ENCODE results near the gene DERA. TPM values are rescaled to one million over a fixed set of nuclear protein-coding genes. Genes with fewer than 3 reads are reported as not detected.
"Not testable (repeated sequence)": the region's sequence is repeated elsewhere in the genome, so short reads cannot be mapped to it uniquely, and the experiment has no call there.

The DERA gene
- total RNA-seq, 1 donor, result 47.4 TPM

DNA sequence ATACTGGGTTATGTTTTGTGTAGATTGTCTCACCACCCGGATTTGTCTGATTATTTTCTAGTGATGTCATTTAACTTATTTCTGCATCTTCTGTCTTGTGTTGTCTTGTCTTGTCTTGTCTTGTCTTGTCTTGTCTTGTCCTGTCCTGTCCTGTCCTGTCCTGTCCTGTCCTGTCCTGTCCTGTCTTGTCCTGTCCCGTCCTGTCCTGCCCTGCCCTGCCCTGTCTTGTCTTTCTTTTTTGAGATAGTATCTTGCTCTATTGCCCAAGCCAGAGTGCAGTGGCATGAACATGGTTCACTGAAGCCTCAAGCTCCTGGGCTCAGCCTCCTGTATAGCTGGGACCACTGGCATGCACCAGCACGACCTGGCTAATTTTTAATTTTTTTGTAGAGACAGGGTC is 25.6 kb downstream of the DERA start:
- H3K4me3 ChIP-seq (ENCODE audit: insufficient read depth, low read length), result no peak overlapping the region
- no peak for DNase-seq (ENCODE audit: insufficient read length, low spot score, missing footprints)
- TF ChIP-seq, protein P1, sequence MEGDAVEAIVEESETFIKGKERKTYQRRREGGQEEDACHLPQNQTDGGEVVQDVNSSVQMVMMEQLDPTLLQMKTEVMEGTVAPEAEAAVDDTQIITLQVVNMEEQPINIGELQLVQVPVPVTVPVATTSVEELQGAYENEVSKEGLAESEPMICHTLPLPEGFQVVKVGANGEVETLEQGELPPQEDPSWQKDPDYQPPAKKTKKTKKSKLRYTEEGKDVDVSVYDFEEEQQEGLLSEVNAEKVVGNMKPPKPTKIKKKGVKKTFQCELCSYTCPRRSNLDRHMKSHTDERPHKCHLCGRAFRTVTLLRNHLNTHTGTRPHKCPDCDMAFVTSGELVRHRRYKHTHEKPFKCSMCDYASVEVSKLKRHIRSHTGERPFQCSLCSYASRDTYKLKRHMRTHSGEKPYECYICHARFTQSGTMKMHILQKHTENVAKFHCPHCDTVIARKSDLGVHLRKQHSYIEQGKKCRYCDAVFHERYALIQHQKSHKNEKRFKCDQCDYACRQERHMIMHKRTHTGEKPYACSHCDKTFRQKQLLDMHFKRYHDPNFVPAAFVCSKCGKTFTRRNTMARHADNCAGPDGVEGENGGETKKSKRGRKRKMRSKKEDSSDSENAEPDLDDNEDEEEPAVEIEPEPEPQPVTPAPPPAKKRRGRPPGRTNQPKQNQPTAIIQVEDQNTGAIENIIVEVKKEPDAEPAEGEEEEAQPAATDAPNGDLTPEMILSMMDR (IDR thresholded peaks at IDR 0.05; ENCODE audit: extremely low read depth, low read depth, low read length), result no peak
- no peak overlapping the region for H3K4me2 ChIP-seq (ENCODE audit: insufficient read depth, low read length)
- no peaks in the 10 kb centered on the region for H3K36me3 ChIP-seq (ENCODE audit: insufficient read depth, low read length)
- H3K79me2 ChIP-seq (ENCODE audit: insufficient read depth, low read length), result peaks cover 44% of the 10 kb centered on the region
- H3K4me1 ChIP-seq (ENCODE audit: insufficient read depth, low read length), result peaks cover 14% of the 10 kb centered on the region
- no peak overlapping the region for H2AFZ ChIP-seq (ENCODE audit: low read length)
- no peak overlapping the region for H3K27ac ChIP-seq (ENCODE audit: low read depth, low read length)
- no peaks in the 10 kb centered on the region for H3K27me3 ChIP-seq (ENCODE audit: insufficient read depth, low read length)
- H4K20me1 ChIP-seq (ENCODE audit: insufficient read depth, low read length), result no peaks in the 10 kb centered on the region
- no peaks in the 10 kb centered on the region for H3K9me3 ChIP-seq (ENCODE audit: low read depth, low read length)

DNA sequence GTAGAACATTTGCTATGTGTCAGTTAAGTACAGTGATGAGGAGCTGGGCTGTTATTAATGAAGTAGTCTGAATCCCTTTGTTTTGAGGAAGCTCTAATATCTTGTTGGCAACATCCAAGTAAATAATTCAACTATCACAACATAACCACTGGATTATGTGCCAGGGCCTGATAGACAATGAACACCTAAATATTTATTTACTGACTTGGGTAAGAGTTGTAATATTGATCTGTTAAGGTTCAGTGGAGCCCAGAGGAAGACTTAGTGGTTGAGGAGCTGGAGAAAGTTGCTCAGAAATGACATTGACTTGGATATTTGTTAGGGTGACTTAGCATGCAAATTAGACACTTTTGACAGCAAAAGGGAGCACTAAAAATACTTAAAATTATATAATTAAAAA is 26.8 kb downstream of the DERA start:
- no peak for DNase-seq (ENCODE audit: insufficient read length, low spot score, missing footprints)
- no peaks in the 10 kb centered on the region for H3K27me3 ChIP-seq (ENCODE audit: insufficient read depth, low read length)
- H3K79me2 ChIP-seq (ENCODE audit: insufficient read depth, low read length), result peaks cover 44% of the 10 kb centered on the region
- H4K20me1 ChIP-seq (ENCODE audit: insufficient read depth, low read length), result no peaks in the 10 kb centered on the region
- no peaks in the 10 kb centered on the region for H3K9me3 ChIP-seq (ENCODE audit: low read depth, low read length)
- TF ChIP-seq, protein P1 (IDR thresholded peaks at IDR 0.05; ENCODE audit: extremely low read depth, low read depth, low read length), result no peak
- H3K4me1 ChIP-seq (ENCODE audit: insufficient read depth, low read length), result peaks cover 7% of the 10 kb centered on the region
- H3K36me3 ChIP-seq (ENCODE audit: insufficient read depth, low read length), result no peaks in the 10 kb centered on the region
- H3K4me2 ChIP-seq (ENCODE audit: insufficient read depth, low read length), result no peak overlapping the region
- no peak overlapping the region for H3K27ac ChIP-seq (ENCODE audit: low read depth, low read length)
- no peak overlapping the region for H2AFZ ChIP-seq (ENCODE audit: low read length)
- no peak overlapping the region for H3K4me3 ChIP-seq (ENCODE audit: insufficient read depth, low read length)

DNA sequence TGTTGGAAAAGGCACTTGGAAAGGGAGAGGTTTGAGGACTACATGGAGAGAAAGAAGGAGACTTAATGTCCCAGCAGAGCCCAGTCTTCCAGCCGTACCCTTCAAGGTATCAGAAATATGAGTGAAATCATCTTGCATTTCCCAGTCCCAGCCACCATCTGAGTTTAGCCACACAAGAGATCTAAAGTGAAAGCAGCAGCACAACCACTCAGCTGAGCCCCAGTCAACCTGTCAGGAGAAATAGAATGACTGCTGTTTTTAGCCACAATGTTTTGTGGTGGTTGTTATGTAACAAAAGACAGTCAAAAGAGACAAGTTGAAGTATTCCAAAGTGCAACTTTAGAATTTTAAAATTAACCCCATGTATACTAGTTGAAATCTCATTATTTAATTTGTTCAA is 28.0 kb downstream of the DERA start:
- TF ChIP-seq, protein P1 (IDR thresholded peaks at IDR 0.05; ENCODE audit: extremely low read depth, low read depth, low read length), result no peak
- peaks cover 46% of the 10 kb centered on the region for H3K79me2 ChIP-seq (ENCODE audit: insufficient read depth, low read length)
- no peaks in the 10 kb centered on the region for H3K27me3 ChIP-seq (ENCODE audit: insufficient read depth, low read length)
- no peaks in the 10 kb centered on the region for H3K9me3 ChIP-seq (ENCODE audit: low read depth, low read length)
- H4K20me1 ChIP-seq (ENCODE audit: insufficient read depth, low read length), result no peaks in the 10 kb centered on the region
- no peak overlapping the region for H3K4me2 ChIP-seq (ENCODE audit: insufficient read depth, low read length)
- DNase-seq (ENCODE audit: insufficient read length, low spot score, missing footprints), result no peak
- no peak overlapping the region for H3K27ac ChIP-seq (ENCODE audit: low read depth, low read length)
- no peak overlapping the region for H2AFZ ChIP-seq (ENCODE audit: low read length)
- no peak overlapping the region for H3K4me3 ChIP-seq (ENCODE audit: insufficient read depth, low read length)
- no peaks in the 10 kb centered on the region for H3K36me3 ChIP-seq (ENCODE audit: insufficient read depth, low read length)
- peaks cover under 1% of the 10 kb centered on the region for H3K4me1 ChIP-seq (ENCODE audit: insufficient read depth, low read length)

DNA sequence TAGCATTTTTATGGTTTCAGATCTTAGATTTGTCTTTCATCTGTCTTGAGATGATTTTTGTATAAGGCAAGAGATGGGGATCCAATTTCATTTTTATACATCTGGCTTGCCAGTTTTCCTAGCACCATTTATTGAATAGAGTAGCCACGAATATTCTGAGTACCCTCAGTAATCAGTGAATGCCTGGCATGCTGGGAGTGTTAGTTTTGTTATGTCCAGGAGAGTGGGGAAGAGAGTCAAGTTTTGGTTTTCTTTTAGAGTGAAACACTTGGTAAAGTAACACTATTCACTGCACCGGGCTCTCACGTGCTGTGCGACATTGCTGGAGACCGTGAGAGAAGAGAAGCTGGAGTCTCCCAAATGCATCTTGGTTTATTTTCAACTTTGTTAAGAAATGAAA is 31.3 kb downstream of the DERA start:
- H3K27me3 ChIP-seq (ENCODE audit: insufficient read depth, low read length), result no peaks in the 10 kb centered on the region
- H2AFZ ChIP-seq (ENCODE audit: low read length), result no peak overlapping the region
- no peak for DNase-seq (ENCODE audit: insufficient read length, low spot score, missing footprints)
- TF ChIP-seq, protein P1 (IDR thresholded peaks at IDR 0.05; ENCODE audit: extremely low read depth, low read depth, low read length), result no peak
- no peak overlapping the region for H3K27ac ChIP-seq (ENCODE audit: low read depth, low read length)
- no peak overlapping the region for H3K4me3 ChIP-seq (ENCODE audit: insufficient read depth, low read length)
- H3K4me2 ChIP-seq (ENCODE audit: insufficient read depth, low read length), result no peak overlapping the region
- no peaks in the 10 kb centered on the region for H4K20me1 ChIP-seq (ENCODE audit: insufficient read depth, low read length)
- H3K79me2 ChIP-seq (ENCODE audit: insufficient read depth, low read length), result peaks cover 26% of the 10 kb centered on the region
- H3K36me3 ChIP-seq (ENCODE audit: insufficient read depth, low read length), result no peaks in the 10 kb centered on the region
- H3K9me3 ChIP-seq (ENCODE audit: low read depth, low read length), result no peaks in the 10 kb centered on the region
- no peaks in the 10 kb centered on the region for H3K4me1 ChIP-seq (ENCODE audit: insufficient read depth, low read length)

DNA sequence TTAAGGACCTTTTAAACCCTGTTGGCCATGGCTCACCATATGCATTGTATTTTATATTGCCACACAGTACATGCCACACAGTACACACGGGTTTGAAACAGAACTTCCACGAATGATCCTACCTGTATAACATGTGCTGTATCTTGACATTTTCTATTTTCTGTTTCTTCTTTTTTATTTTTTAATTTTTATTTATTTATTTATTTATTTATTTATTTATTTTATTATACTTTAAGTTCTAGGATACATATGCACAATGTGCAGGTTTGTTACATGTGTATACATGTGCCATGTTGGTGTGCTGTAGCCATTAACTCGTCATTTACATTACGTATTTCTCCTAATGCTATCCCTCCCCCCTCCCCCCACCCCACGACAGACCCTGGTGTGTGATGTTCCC is 32.4 kb downstream of the DERA start:
- not testable (repeated sequence) for DNase-seq (ENCODE audit: insufficient read length, low spot score, missing footprints); H4K20me1 ChIP-seq (ENCODE audit: insufficient read depth, low read length)
- H3K79me2 ChIP-seq (ENCODE audit: insufficient read depth, low read length), result peaks cover 23% of the 10 kb centered on the region

DNA sequence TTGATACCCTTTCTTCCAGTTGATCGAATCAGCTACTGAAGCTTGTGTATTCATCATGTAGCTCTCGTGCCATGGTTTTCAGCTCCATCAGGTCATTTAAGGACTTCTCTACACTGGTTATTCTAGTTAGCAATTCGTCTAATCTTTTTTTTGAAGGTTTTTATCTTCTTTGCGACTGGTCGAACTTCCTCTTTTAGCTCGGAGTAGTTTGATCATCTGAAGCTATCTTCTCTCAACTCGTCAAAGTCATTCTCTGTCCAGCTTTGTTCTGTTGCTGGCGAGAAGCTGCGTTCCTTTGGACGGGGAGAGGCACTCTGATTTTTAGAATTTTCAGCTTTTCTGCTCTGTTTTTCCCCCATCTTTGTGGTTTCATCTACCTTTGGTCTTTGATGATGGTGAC is 37.3 kb downstream of the DERA start:
- H2AFZ ChIP-seq (ENCODE audit: low read length); H3K4me1 ChIP-seq (ENCODE audit: insufficient read depth, low read length); H3K4me3 ChIP-seq (ENCODE audit: insufficient read depth, low read length); H3K36me3 ChIP-seq (ENCODE audit: insufficient read depth, low read length); H3K27ac ChIP-seq (ENCODE audit: low read depth, low read length); H3K27me3 ChIP-seq (ENCODE audit: insufficient read depth, low read length); H3K4me2 ChIP-seq (ENCODE audit: insufficient read depth, low read length); H4K20me1 ChIP-seq (ENCODE audit: insufficient read depth, low read length); DNase-seq (ENCODE audit: insufficient read length, low spot score, missing footprints); H3K9me3 ChIP-seq (ENCODE audit: low read depth, low read length): not testable (repeated sequence)
- H3K79me2 ChIP-seq (ENCODE audit: insufficient read depth, low read length), result peaks cover 29% of the 10 kb centered on the region

More for the DNA sequence above, 32.4 kb downstream of the DERA start:
- not testable (repeated sequence) for H3K4me2 ChIP-seq (ENCODE audit: insufficient read depth, low read length); H3K36me3 ChIP-seq (ENCODE audit: insufficient read depth, low read length); H3K27me3 ChIP-seq (ENCODE audit: insufficient read depth, low read length); H3K27ac ChIP-seq (ENCODE audit: low read depth, low read length); H3K9me3 ChIP-seq (ENCODE audit: low read depth, low read length); H3K4me3 ChIP-seq (ENCODE audit: insufficient read depth, low read length); H3K4me1 ChIP-seq (ENCODE audit: insufficient read depth, low read length); H2AFZ ChIP-seq (ENCODE audit: low read length)
